Measurements from ENCODE around the gene PIP5KL1. TPM values are rescaled to one million over a fixed set of nuclear protein-coding genes. Genes with fewer than 3 reads are reported as not detected.

Gene PIP5KL1
- total and polyA plus RNA-seq, 2 of the 8 experiments (the other 6 are each of a cell fraction or from before 2014, with no cell fraction given), result 13.4 to 15.4 TPM

DNA sequence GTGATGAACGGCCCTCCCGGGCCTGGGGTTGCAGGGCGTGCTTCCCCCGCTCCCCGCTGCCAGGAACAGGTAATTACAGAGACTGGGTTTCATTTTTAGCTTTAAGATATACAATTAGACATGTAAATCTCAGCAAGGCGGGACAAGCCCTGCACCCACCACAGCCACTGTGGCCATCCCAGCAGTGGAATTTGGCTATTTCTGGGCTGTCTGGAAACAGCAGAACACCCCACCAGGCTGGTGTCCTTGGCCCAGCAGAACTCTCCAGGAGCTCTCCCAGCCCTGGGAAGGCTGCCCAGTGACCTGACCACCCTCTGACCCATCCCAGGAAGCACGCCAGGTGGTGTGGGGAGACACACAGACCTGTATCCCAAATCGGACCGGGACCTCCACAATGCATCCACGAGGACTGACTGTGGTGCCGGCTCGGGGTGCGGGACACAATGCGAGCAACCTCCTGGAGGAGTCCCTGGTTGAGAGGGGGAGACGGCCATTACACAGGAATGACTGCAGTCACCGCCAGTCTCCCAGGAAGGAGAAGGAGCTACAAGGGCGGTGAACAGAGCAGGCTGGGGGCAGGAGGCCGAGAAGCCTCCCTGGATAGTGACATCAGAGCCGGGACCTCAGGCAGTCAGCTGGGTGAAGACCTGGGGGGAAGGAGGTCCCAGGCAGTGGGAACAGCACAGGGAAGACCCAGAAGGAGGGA, 32.9 kb upstream of the PIP5KL1 start:
- H3K23me2 ChIP-seq (ENCODE audit: low read depth, low read length), result no peaks in the 10 kb centered on the region
- DNase-seq (ENCODE audit: low read depth in 1 of 2, low spot score in 2 of 2), result no peak
- no peak for FAIRE-seq
- no peak overlapping the region for H3K4me2 ChIP-seq (ENCODE audit: insufficient read depth in 1 of 2, low read depth in 2 of 2, low read length in 2 of 2)
- 93% methylated on average over 18 of the region's 19 CpGs; no CpG with 5 or more reads in 1 of the 2 experiments for WGBS, 2 experiments (ENCODE audit: extremely low coverage in 1 of 2, insufficient coverage in 1 of 2, insufficient read length in 1 of 2, insufficient replicate concordance in 2 of 2, low coverage in 1 of 2, low lambda C conversion rate in 2 of 2, missing lambda C conversion rate in 1 of 2)
- H3K9ac ChIP-seq (replicated peaks in 1 of 4; ENCODE audit: extremely low read depth in 1 of 4, low read depth in 3 of 4, low read length in 3 of 4), result no peak overlapping the region
- no peak overlapping the region for H4K5ac ChIP-seq (ENCODE audit: insufficient read length, low read depth, low read length)
- no peak overlapping the region for H3K4me3 ChIP-seq (ENCODE audit: extremely low read depth in 1 of 4, insufficient read depth in 2 of 4, low read depth in 3 of 4, low read length in 4 of 4)
- no peak overlapping the region for H4K91ac ChIP-seq (replicated peaks; ENCODE audit: insufficient read length, low read length)
- no peak overlapping the region for H3K4ac ChIP-seq (replicated peaks; ENCODE audit: insufficient read length, low read depth, low read length)
- H3K36me3 ChIP-seq (ENCODE audit: control insufficient read depth in 2 of 4, insufficient read depth in 4 of 4, low read length in 3 of 4), result no peaks in the 10 kb centered on the region
- TF ChIP-seq, protein P1, sequence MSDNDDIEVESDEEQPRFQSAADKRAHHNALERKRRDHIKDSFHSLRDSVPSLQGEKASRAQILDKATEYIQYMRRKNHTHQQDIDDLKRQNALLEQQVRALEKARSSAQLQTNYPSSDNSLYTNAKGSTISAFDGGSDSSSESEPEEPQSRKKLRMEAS (IDR thresholded peaks at IDR 0.05), result no peak
- TF ChIP-seq TEAD4 (IDR thresholded peaks at IDR 0.05; ENCODE audit: low read depth, low read length) (no peak), CHD1 (IDR thresholded peaks at IDR 0.05; ENCODE audit: low read depth, low read length) (no peak)
- no peak overlapping the region for H2BK12ac ChIP-seq (ENCODE audit: low read depth, low read length)
- CTCF ChIA-PET (ENCODE audit: partially characterized antibody), result interaction anchor here (0.5 to 35.5 kb wide), 8 partner anchors 9 to 352 kb away, joined by 3 to 825 read pairs (median 4); no protein-coding TSS in a partner anchor
- no peak overlapping the region; the same call in 1 of the 2 replicates for H2BK5ac ChIP-seq (ENCODE audit: low read depth, low read length)
- peaks cover 0 to 47% (median 13%) of the 10 kb centered on the region in 4 experiments; a peak in 5 of 7 replicates for H3K4me1 ChIP-seq (replicated peaks in 1 of 4; ENCODE audit: control insufficient read depth in 3 of 4, insufficient read depth in 4 of 4, low read length in 3 of 4)
- peaks cover 0 to 98% of the 10 kb centered on the region in 2 experiments; a peak in 3 of 4 replicates for H3K79me2 ChIP-seq (ENCODE audit: control insufficient read depth in 1 of 2, insufficient read depth in 2 of 2, low read length in 2 of 2)
- no peaks in the 10 kb centered on the region for H3K27me3 ChIP-seq (replicated peaks in 1 of 4; ENCODE audit: control insufficient read depth in 3 of 4, extremely low read depth in 1 of 4, insufficient read depth in 3 of 4, low read length in 3 of 4)
- POLR2A ChIA-PET (ENCODE audit: partially characterized antibody), result interaction anchor here (1.5 to 2.3 kb wide), 2 partner anchors 9 to 14 kb away, joined by 6 to 7 read pairs; no protein-coding TSS in a partner anchor
- H4K8ac ChIP-seq (ENCODE audit: extremely low read depth, insufficient read depth, low read length), result no peak overlapping the region
- no peak overlapping the region for H3K23ac ChIP-seq (ENCODE audit: insufficient read length)
- H3K18ac ChIP-seq (ENCODE audit: extremely low read depth, low read length), result no peak overlapping the region
- H2BK20ac ChIP-seq (ENCODE audit: low read length), result no peak overlapping the region
- peaks cover 26% of the 10 kb centered on the region for H3K79me1 ChIP-seq (ENCODE audit: low read depth, low read length)
- H3K56ac ChIP-seq (replicated peaks; ENCODE audit: insufficient read length, low read depth, low read length), result no peak overlapping the region
- 0 out of 2 replicates have a peak overlapping the region, but pooled peaks have one; percentile 29 for H2BK15ac ChIP-seq (ENCODE audit: low read length)
- H4K20me1 ChIP-seq (replicated peaks in 1 of 2; ENCODE audit: control insufficient read depth in 1 of 2, insufficient read depth in 2 of 2, low read length in 2 of 2), result peaks cover 16 to 39% of the 10 kb centered on the region in 2 experiments
- H2AK5ac ChIP-seq (ENCODE audit: low read depth, low read length), result 0 out of 2 replicates have a peak overlapping the region, but pooled peaks have one; percentile 13
- no peak overlapping the region for H2AFZ ChIP-seq (ENCODE audit: low read length)
- H3K27ac ChIP-seq (ENCODE audit: low read depth, low read length), result no peak overlapping the region
- H3K9me3 ChIP-seq (ENCODE audit: insufficient read depth in 2 of 2, low read depth in 1 of 2, low read length in 1 of 2), result no peaks in the 10 kb centered on the region
- H2BK120ac ChIP-seq (replicated peaks; ENCODE audit: low read depth, low read length), result no peak overlapping the region
- H3K14ac ChIP-seq (ENCODE audit: insufficient read length), result no peak overlapping the region
